ENCODE results near the gene NPY4R2. TPM values are rescaled to one million over a fixed set of nuclear protein-coding genes. Genes with fewer than 3 reads are reported as not detected.
"Not testable (repeated sequence)": the region's sequence is repeated elsewhere in the genome, so short reads cannot be mapped to it uniquely, and the experiment has no call there.

The NPY4R2 gene
- total RNA-seq, 1 donor from 2014 or later: not detected

DNA sequence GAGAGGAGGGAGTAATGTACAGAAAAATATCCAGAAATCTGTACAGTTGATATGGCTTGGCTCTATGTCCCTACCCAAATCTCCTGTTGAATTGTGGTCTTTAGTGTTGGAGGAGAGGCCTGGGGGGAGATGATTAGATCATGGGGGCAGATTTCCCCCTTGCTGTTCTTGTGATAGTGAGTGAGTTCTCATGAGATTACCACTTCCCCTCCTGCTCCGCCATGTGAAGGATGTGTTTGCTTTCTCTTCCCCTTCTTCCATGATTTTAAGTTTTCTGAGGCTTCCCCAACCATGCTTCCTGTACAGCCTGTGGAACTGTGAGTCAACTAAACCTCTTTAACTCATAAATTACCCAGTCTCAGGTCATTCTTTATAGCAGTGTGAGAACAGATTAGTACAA is 29.0 kb downstream of the NPY4R2 start:
- H3K4me3 Mint-ChIP-seq; H3K36me3 Mint-ChIP-seq (ENCODE audit: low read depth); H3K4me1 Mint-ChIP-seq; H3K9me3 Mint-ChIP-seq; DNase-seq; H3K27ac Mint-ChIP-seq; H3K27me3 Mint-ChIP-seq; intact Hi-C loops (cut with micrococcal nuclease): not testable (repeated sequence)

DNA sequence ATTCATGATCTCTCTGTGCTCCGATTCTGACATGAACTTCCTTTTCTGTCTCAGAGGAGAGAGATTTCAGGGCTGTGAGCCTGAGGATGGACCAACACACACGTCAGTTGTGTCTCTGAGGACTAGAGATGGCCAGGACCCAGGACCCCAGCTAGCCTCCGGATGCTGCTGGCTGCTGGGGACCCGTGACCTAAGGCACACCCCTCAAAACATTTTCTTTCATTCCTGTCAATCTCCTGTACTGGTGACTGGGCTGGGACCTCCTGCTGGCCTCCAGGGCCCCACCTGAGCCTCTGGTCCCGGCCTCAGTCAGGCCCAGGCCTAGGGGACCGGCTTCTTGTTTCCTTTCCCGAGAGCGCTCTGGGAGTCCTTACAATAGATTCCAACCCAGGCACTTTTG is 38.7 kb downstream of the NPY4R2 start:
- intact Hi-C loops (cut with micrococcal nuclease): not testable (repeated sequence)

DNA sequence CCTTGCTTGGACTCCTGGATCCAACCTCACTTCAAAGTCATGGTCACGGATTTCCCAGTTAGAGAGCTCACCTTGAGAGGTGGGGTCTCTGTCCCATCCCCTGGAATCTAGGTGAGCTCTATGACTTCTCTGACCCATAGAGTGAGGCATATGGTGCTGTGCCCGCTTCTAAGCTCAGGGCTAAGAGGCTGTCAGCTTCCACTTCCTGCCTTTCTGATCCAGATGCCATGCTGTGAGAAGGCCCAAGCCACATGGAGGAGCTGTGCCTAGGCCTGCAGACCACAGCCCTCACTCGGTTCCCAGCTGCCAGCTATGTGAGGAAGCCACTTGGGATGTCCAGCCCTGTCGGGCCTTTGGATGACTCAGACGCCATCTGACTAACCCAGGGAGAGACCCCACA is 41.2 kb downstream of the NPY4R2 start:
- H3K4me1 Mint-ChIP-seq; DNase-seq; H3K36me3 Mint-ChIP-seq (ENCODE audit: low read depth); H3K4me3 Mint-ChIP-seq; H3K9me3 Mint-ChIP-seq; H3K27ac Mint-ChIP-seq; intact Hi-C loops (cut with micrococcal nuclease); H3K27me3 Mint-ChIP-seq: not testable (repeated sequence)

More for the DNA sequence above, 38.7 kb downstream of the NPY4R2 start:
- H3K36me3 Mint-ChIP-seq (ENCODE audit: low read depth); H3K27ac Mint-ChIP-seq; H3K27me3 Mint-ChIP-seq; H3K4me3 Mint-ChIP-seq; H3K9me3 Mint-ChIP-seq; DNase-seq; H3K4me1 Mint-ChIP-seq: not testable (repeated sequence)

DNA sequence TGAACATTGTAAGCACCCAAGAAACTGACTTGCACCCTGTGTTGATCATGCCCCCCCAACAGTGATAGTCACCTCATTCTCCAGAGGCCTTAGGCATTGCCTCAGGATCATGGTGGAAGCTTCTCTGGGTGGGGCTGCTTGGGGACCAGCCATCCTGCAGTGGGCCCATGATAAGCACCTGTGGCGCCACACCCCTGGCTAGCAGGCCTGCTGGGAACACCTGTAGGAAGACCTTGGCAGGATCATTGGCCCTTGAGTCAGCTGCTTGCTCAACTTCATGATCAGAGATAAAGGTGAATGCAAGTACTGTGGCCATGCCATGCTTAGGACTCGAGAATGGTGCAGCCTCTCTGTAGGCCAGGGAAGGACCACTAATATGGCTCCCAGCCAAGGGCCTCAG is 42.2 kb downstream of the NPY4R2 start:
- H3K9me3 Mint-ChIP-seq; intact Hi-C loops (cut with micrococcal nuclease); H3K27me3 Mint-ChIP-seq; DNase-seq; H3K27ac Mint-ChIP-seq; H3K4me1 Mint-ChIP-seq; H3K36me3 Mint-ChIP-seq (ENCODE audit: low read depth); H3K4me3 Mint-ChIP-seq: not testable (repeated sequence)

DNA sequence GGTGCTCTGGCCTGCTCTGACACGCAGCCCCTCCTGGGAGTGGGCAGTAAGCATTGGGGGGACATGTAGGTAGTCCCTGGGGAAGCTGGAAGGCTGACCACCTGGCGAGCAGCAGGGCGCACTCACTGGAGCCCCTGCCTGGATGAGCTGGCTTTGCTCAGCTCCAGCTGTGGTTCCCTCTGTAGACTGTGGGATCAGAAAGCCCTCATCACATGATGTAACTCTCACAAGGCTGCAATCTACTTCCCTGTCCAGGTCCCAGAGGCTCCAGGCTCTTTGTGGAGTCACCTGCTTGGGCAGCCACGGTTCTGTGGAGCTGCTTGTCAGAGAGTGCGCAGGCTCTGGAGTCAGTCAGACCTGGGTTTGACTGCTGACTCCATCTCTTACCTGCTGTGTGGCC is 44.3 kb downstream of the NPY4R2 start:
- intact Hi-C loops (cut with micrococcal nuclease); H3K36me3 Mint-ChIP-seq (ENCODE audit: low read depth); H3K4me3 Mint-ChIP-seq; H3K27me3 Mint-ChIP-seq; H3K27ac Mint-ChIP-seq; H3K9me3 Mint-ChIP-seq; DNase-seq; H3K4me1 Mint-ChIP-seq: not testable (repeated sequence)

DNA sequence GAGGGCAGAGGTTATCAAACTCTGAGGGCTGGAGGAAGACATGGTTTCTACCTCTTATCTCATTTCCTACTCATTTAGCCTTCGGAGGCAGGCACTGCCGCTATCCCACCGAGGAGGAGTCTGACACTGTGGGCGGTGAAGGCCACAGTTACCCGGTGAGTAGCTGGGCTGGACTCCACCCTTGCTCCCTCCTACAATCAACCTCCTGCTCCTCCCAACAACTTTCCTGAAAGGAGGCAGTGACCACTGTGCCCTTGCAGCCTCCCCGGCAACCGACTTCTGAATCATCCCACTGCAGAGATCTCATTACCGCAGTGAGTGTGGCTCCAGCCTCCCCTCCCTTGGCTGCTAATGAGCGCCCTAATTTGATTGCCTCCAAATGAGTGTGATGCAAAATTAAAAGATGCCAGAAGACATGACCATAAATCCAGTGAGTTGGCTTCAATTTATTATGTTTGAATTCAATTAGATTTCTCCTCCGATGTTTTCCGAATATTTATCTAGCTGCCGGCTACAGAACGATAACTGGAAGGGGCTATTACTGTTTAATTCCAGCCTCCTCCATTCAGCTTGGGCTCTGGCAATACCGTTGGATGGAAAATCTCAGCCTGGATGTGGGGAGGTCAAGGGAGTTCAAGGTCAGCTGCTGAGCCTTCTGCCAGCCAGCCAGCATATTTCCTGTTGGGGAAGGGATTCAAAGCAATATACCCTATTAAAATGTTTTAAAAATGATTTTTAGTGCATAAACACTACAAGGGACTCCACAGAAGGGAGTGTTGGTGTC is 46.0 kb downstream of the NPY4R2 start:
- DNase-seq; H3K9me3 Mint-ChIP-seq; H3K27me3 Mint-ChIP-seq; H3K4me1 Mint-ChIP-seq; H3K27ac Mint-ChIP-seq; H3K36me3 Mint-ChIP-seq (ENCODE audit: low read depth); H3K4me3 Mint-ChIP-seq; intact Hi-C loops (cut with micrococcal nuclease): not testable (repeated sequence)

DNA sequence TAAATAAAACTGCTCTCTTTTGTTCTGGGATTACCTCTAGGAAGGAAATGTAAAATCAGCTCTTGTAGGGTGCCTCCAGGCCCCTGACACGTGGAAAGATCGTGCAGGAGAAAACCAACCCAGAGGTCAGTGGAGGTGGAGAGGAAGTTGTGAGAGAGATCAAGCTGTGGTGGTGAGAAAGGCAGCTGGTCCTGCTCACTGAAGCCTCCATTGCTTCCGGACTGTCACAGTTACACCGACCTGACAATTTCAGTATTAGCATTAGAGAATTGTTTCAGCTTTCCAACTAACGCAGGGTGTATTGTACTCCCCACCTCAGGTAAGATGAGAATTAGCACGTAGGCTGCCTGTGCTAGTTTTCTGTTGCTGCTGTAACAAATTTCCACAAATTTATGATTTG is 50.5 kb downstream of the NPY4R2 start:
- H3K4me1 Mint-ChIP-seq; H3K27me3 Mint-ChIP-seq; H3K36me3 Mint-ChIP-seq (ENCODE audit: low read depth); H3K4me3 Mint-ChIP-seq; intact Hi-C loops (cut with micrococcal nuclease); H3K9me3 Mint-ChIP-seq; DNase-seq; H3K27ac Mint-ChIP-seq: not testable (repeated sequence)

DNA sequence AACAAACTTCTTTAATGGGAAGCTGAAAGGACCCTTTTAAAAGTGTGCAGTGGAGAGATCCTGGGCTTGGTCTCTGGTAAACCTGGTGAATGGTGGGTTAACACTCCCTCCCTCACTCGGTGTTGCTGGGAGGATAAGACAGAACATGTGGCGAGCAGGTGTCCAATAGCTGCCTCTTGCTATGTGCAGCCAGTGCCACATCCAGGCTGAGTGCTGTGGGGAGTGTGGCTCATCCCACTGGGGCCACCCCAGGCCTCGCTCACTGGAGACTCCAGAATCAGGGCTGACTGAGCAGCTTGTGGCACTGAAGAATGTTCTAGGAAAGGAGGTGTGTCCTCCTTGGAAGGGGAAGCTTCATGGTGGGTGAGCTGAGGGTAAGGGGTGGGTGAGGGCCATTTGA is 51.6 kb downstream of the NPY4R2 start:
- H3K36me3 Mint-ChIP-seq (ENCODE audit: low read depth); H3K4me1 Mint-ChIP-seq; H3K27me3 Mint-ChIP-seq; intact Hi-C loops (cut with micrococcal nuclease); H3K27ac Mint-ChIP-seq; H3K4me3 Mint-ChIP-seq; H3K9me3 Mint-ChIP-seq; DNase-seq: not testable (repeated sequence)

DNA sequence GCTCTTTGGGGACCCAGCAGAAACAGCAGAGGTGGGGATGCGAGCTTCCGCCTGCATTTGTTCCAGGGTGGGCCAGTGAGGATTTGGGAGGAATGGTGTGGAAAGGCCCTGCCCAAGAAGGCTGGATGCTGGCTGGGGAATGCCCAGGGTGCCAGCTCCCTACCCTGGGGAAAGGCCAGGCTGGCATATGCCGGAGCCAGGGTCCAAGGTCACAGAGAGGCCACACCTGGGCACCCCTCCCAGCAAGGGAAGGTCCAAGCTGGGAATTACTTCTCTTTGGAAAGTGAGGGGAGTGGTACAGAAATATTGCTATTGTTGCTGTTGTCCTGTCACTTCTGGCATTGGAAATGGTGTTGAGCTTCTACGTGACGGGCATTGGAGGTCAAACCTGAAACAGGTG is 53.1 kb downstream of the NPY4R2 start:
- H3K36me3 Mint-ChIP-seq (ENCODE audit: low read depth); H3K9me3 Mint-ChIP-seq; DNase-seq; H3K27me3 Mint-ChIP-seq; H3K4me1 Mint-ChIP-seq; H3K4me3 Mint-ChIP-seq; H3K27ac Mint-ChIP-seq; intact Hi-C loops (cut with micrococcal nuclease): not testable (repeated sequence)

DNA sequence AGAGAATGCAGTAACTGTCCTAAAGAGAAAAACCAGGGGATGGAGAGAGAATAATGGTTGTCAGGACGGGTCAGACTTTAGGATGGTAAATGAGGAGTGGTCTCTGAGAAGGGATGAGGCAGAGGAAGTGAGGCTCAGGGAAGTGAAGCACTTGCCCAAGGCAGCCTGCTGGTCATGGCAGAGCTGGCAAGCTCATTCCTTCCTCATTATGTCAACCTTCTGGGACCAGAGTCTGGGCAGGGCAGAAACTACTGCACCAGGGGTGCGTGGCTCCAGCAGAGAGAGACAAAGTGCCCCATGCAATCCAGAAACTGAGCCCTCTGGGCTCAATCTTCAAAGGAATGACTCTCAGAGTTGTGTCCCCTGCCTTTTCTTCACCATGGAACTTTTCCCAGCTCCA is 53.6 kb downstream of the NPY4R2 start:
- intact Hi-C loops (cut with micrococcal nuclease); H3K9me3 Mint-ChIP-seq; H3K36me3 Mint-ChIP-seq (ENCODE audit: low read depth); H3K27me3 Mint-ChIP-seq; H3K27ac Mint-ChIP-seq; H3K4me1 Mint-ChIP-seq; DNase-seq; H3K4me3 Mint-ChIP-seq: not testable (repeated sequence)

Other genes starting within 250 kb of the NPY4R2 start
- gene SYT15B, start 155.1 kb upstream of the NPY4R2 start, total RNA-seq: 0.12 TPM in 1 of 2 replicates, not detected in the other
- gene FAM25C, start 81.1 kb downstream of the NPY4R2 start, total RNA-seq: not detected in 2 replicates

All from activated CD4-positive, alpha-beta T cell treated with anti-CD3 and anti-CD28 coated beads, Interleukin-2, amount 10 ng/mL, durations not matched to agents 24 days and 14 days (primary cell).